ENCODE data around the gene SLC16A4.
A peak's percentile ranks its signal among the peaks of the same experiment; 100 is the strongest.

Gene SLC16A4

DNA sequence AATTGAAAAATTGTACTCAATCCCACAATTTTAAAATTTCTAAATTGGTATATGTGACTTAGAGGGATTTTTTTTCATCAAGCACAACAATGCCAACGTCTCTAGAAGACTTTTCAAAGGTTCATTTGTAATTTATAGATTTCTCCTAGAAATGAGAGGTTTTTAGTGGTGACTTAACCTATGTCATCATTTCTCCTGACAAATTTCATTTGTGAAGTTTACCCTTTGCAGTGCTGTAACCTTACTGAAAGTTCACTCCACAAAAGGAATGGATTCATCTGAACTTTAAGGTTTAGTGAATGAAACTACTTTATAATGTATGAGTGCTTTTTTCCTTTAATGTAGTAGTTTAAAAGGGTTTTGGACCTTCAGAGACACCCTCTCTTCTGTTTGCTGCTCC is 35.5 kb downstream of the SLC16A4 start:
- DNase-seq, result no peak

DNA sequence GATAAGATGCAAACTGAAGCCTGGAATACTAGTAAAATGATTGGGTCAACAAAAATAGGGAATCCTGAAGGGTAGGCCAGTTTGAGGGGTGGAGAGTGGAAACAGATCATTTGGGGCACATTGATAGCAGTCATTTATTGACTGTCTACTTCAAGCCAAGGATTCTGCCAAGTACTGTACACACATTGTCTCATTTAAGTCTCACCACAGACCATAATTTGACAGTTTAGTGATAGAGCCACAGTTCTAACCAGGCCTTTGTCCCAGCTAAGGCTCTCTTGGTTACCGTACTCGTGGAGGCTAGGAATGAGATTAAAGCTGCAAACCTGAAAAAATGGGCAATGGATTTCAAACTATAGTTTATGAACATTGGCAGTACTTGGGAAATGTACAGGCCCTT is 40.5 kb downstream of the SLC16A4 start:
- DNase-seq, result no peak

DNA sequence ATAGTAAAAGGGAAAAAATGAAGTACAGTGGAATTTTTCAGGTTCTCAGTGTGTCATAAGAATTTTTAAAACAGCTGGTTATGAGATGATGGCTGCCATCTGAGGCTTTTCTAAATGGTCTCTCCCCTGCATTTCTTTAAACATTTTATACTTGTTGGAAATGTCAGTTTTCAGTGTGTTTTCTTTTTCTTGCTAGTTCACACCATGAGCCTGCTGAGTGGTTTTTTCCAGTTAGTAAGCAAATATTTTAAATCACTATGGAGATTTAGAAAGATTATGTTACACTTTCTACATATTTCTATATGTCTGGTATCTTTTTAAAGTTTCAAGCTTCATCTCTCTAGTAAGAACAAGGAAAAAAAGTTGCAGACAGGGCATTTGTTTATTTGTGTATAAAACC is 42.1 kb downstream of the SLC16A4 start:
- no peak for DNase-seq

DNA sequence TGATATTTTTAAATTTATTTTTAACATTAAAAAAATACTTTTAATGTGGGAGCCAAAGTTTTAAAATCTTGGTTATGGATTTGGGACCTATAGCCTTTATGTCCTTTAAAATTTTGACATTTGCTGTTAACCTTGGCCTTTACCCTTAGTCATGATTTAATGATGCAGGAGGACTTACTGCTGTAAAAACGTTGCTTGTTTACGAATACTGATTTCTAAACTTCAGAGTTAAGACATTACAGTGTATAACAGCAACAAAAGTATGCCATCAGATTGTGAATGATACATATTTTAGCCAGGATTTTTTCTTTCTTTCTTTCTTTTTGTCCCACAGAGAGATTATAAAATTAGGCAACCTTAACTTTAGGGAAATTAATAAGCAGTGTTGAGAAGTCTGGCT is 42.8 kb downstream of the SLC16A4 start:
- no peak for DNase-seq

DNA sequence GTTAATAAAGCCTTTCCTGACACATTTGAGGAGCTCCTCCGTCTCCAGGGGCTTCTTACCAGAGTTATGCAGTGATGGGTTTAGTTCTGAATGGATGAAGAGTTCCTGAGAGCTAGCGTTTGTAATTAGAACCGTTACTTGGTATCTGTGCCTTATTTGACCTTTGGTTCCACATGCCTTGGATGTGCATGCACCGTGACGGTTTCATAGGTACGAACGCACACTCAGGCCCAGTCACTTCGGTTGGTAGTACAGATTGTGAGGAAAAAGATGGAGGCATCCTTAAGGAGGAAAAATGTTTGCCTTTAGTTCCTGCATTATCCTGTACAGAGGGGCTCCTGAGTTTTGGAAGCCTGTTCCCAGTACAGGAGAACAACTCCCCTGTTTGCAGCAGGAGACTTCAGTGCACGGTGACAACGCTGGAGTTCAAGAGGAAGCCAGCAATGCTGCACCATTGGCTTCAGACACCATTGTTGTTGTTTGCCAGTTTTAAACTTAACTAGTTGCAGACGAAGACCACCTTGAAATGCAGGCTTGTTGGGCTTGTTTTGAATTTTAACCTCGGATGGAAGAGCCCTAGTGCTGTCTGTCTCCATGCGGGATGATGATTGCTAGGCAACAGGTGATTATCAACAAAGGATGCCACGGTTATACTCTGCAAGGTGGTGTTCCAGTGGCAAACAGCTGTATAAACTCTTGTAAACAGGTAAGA is 43.5 kb downstream of the SLC16A4 start:
- DNase-seq, result peak; percentile 52

DNA sequence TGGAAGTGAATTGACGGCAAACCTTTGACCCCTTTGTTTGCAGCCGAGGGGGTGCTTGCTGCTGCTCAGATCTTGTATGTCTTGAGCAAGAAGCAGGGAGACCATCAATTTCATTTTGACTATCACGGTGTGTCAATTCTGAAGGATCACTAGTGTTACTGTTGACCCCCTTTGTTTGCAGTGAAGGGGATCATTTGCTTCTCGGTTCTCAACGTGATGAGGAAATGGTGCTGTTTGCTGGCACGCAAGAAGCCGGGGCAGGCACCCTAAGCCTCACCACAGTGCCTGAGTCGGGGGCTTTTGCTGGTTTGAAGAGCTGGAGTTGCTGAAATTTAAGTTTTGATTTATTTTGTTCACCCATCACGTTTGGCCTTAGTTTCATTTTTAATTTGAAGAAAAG is 44.1 kb downstream of the SLC16A4 start:
- DNase-seq, result no peak

DNA sequence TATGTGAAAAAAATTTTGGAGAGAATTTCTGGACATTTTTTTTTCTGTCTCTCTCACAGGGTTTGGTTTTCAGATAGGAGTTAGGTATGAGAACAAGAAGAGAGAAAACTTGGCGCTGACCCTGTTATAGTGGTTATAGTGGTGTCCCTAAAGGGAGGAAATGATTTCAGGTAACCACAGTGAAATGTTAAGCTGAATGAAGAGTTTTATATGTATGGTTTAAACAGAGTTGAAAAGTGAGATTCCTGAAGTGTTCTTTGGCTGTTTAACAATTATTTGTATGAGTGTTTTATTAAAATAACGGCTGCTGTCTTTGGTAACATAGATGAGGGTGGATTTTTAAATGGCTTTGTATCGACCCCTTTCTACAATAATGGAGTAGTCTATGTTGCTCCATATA is 45.3 kb downstream of the SLC16A4 start:
- no peak for DNase-seq

DNA sequence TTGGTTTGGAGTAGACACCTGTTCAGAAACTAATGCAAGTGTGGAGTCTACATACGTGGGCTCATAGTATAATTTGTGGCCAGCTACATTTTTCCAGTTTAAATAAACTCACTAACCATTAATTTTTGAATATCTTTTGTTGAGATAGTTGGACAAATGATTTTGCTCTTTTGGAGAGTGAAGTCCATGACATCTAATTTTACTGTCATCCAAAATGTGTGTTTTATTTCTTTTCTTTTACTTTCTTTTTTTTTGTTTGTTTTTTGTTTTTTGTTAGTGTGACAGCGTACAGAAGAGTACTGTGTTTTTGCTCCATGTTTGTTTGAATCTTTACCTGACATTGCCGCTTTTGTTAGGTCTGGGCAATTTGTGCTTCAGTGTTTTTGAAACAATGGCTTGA is 46.7 kb downstream of the SLC16A4 start:
- DNase-seq, result no peak

DNA sequence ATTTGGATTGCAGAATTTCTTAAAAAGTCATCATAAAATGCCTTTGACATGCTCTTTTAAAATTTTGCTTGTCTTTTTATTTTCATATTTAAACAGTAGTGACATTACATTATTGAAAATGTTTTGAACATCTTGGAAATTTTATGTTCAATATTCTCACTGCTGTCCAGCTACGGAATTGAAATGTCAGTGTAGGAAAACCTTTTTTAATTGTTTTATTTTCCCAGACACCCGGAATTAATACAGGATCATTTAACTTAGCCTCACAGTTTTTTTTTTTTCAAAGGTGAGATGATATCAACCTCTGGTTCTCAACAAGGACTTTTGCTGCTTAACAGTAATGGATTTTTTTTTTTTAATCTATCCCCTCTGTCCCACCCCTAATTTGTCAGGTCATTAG is 47.6 kb downstream of the SLC16A4 start:
- no peak for DNase-seq

DNA sequence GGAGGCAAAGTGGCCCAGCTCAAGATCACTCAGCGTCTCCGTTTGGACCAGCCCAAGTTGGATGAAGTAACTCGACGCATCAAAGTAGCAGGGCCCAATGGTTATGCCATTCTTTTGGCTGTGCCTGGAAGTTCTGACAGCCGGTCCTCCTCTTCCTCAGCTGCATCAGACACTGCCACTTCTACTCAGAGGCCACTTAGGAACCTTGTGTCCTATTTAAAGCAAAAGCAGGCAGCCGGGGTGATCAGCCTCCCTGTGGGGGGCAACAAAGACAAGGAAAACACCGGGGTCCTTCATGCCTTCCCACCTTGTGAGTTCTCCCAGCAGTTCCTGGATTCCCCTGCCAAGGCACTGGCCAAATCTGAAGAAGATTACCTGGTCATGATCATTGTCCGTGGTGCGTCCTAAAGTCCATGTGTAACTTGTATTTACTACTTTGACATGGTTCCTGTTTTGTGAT is 48.9 kb downstream of the SLC16A4 start:
- no peak for DNase-seq

DNA sequence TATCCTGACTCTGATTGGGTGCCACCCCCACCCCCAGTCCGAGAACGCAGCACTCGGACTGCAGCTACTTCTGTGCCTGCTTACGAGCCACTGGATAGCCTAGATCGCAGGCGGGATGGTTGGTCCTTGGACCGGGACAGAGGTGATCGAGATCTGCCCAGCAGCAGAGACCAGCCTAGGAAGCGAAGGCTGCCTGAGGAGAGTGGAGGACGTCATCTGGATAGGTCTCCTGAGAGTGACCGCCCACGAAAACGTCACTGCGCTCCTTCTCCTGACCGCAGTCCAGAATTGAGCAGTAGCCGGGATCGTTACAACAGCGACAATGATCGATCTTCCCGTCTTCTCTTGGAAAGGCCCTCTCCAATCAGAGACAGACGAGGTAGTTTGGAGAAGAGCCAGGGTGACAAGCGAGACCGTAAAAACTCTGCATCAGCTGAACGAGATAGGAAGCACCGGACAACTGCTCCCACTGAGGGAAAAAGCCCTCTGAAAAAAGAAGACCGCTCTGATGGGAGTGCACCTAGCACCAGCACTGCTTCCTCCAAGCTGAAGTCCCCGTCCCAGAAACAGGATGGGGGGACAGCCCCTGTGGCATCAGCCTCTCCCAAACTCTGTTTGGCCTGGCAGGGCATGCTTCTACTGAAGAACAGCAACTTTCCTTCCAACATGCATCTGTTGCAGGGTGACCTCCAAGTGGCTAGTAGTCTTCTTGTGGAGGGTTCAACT is 49.5 kb downstream of the SLC16A4 start:
- no peak for DNase-seq

DNA sequence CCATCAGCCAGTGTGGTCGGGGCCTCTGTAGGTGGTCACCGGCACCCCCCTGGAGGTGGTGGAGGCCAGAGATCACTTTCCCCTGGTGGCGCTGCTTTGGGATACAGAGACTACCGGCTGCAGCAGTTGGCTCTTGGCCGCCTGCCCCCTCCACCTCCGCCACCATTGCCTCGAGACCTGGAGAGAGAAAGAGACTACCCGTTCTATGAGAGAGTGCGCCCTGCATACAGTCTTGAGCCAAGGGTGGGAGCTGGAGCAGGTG is 50.7 kb downstream of the SLC16A4 start:
- DNase-seq, result peak; percentile 67

DNA sequence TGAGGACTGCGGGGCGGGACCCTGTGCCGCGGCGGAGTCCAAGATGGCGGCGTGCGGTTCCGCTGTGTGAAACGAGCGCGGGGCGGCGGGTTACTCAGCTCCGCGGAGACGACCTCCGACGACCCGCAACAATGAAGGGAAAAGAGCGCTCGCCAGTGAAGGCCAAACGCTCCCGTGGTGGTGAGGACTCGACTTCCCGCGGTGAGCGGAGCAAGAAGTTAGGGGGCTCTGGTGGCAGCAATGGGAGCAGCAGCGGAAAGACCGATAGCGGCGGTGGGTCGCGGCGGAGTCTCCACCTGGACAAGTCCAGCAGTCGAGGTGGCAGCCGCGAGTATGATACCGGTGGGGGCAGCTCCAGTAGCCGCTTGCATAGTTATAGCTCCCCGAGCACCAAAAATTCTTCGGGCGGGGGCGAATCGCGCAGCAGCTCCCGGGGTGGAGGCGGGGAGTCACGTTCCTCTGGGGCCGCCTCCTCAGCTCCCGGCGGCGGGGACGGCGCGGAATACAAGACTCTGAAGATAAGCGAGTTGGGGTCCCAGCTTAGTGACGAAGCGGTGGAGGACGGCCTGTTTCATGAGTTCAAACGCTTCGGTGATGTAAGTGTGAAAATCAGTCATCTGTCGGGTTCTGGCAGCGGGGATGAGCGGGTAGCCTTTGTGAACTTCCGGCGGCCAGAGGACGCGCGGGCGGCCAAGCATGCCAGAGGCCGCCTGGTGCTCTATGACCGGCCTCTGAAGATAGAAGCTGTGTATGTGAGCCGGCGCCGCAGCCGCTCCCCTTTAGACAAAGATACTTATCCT is 51.2 kb downstream of the SLC16A4 start:
- DNase-seq, result peak; percentile 80

DNA sequence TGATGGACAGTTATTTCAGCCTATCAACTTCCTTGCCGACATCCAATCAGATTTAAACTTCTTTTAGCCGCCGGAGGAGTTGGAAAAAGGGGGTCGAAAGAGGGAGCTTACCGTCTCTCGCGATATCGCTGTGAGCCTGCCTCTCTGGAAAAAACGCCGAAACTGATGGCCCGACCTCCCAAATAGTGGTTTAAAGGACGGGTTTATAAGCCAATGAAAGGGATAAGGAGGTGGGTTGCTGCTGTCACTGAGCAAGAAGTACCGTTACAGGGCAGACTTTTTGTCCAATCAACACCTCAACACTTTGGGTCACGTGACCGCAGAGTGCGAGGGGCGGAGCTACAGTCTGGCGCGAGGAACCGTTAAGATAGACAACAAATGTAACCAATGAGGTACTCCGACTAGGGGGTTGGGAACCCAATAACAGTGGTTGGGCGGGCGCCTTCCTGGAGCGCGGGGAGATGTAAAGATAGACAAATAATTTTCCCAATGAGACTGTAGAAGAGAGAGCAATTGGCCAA is 51.9 kb downstream of the SLC16A4 start, which contains the start of gene RBM15:
RBM15 (plus strand) TSS at position 492 of the 521 bp plus-strand sequence; CDS start at position 521, 29 bp downstream.
- peak; percentile 100 for DNase-seq

DNA sequence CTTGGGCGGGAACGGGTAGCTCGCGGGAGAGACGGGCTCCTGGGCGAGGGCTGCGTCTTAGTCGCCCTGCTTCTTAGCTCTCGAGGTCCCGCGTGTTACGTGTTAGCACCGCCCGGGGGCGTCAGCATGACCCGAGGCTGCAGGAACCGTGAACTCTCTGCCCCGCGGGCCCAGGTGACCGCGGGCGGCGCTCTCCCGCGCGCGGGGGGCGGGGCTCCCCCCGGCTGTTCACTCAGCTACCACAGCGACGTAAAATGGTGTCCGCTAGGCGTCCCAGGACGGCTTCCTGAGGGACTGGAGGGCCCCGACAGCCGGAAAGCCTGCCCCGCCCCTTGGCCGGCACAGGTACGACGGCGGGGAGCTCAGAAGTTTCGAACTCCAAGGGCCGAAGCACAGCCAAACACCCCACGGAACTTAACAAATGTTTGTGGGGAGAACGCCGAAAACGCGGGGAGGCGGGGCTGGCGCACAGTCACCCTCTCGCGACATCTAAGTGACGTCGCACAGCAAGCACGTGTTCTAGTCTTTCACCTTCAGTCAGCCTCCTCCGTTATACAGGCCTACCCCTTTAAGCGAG is 52.4 kb downstream of the SLC16A4 start:
- DNase-seq, result peak; percentile 98

DNA sequence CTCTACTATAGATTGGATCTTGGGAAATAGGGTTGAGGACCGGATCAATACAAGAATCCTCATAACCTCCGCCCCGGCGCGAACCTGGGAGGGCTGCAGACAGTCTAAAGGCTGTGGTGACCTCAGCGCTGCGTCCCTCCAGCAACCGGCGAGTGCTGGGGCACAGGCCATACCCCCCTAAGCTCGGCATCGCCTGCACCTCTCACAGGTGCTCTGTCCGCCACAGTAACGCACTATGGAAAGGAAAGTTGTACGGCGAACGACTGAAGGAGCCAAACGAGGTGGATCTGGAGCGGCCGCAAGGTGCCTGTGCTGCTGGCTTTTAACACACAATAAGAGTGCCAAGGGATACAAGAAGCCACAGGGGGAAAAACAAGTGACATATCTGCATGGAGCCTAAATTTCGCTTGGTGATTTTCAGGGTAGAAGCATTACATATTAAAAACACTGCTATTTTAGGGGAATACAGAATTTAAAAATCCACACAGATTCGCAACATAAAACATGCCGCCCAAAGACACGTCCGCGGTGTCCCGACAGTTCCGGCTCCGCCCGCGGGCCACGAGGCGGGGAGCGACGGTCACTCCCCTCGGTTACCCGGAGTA is 53.0 kb downstream of the SLC16A4 start:
- DNase-seq, result peak; percentile 85

DNA sequence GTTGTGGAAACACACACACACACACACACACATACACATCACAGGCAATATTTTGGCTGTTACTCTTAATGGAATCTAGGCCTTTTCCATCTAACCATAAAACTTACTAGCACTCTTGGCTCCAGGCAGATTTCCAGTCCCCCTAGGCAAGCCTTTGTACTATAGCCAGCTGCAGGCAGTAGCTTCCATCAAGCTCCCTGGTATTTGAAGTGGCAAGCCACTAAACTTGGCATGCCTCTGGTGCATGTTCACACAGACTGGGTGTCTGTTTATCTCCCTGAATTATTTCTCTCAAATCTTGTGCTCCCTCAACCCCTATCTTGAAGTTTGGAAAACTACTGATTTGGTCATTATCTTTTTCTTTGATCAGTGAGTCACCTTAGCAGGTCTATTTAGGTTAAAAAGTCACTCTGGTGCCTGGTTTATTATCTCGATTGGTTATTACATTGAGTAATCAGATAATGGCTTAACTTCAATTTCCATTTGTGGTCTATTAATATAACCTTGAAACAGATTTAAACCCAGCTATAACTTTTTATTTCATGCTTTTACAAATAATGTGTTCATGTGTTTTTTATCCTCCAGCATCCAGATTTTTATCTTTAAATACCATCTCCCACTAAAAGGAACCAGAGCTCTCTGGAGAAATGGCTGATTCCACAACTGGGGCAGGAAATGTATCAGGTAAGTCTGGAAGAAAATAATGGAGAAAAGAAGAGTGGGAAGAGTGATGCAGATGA is 54.4 kb downstream of the SLC16A4 start:
- peak; percentile 53 for DNase-seq

DNA sequence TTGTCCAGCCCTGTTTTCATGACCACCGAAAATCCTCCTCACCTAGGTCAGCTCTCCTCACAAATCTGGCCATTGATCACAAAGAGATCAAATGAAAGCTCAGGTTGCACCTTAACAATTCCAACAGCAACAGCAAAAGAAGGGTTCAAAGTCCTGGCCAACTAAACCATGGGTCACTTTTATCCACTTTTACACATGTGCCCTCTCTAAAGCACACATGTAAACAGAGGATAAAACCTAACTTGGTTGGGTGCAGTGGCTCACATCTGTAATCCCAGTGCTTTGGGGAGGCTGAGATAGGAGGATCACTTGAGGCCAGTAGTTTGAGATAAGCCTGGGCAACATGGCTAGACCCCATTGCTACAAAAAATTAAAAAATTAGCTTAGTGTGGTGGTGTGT is 55.6 kb downstream of the SLC16A4 start:
- DNase-seq, result no peak

DNA sequence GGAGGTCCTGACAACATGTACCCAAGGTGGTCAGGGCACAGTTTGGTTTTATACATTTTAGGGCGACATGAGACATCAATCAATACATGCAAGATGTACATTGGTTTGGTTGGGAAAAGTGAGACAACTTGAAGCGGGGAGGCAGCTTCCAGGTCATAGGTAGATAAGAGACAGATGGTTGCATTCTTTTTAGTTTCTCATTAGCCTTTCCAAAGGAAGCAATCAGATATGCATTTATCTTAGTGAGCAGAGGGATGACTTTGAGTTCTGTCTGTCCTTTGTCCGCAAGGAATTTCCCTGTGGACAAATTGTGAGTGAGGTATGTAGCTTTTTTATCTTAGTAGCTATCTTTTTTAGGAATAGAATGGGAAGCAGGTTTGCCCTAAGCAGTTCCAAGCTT is 62.1 kb downstream of the SLC16A4 start:
- no peak for DNase-seq

DNA sequence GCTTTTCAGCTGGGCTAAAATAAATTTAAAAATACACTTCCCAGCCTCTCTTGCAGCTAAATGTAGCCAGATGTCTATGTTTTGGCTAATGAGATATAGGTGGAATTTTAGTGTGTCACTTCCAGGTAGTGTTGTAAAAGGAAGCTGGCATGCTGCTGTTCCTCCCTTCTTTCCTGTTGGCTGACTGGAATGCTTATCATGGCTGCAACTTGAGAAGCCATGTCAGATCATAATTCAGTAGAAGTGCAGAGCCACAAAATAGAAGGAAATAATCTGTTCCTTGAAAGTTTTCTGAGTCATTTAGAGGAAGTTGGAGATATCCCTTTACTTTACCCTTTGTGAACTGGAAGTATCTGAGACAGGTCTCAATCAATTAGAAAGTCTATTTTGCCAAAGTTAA is 62.6 kb downstream of the SLC16A4 start:
- DNase-seq, result peak; percentile 29

DNA sequence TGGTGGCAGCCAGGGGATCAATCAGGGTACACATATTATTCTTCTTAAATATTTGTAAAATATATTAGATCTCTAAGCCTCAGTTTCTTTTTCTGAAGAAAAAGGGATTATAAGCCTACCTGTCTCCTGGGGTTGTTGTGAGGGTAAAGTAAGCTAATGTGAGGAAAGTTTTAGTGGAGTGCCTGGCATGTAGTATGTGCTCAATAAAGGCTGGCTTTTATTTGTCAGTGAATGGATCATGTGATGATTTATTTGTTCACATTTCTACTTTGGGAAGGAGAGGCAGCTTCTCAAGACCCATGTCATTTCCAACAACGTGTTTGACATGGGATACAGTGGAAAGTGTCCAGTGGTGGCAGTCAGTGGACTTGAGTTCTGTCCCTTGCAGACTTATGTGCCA is 64.0 kb downstream of the SLC16A4 start:
- DNase-seq, result no peak

DNA sequence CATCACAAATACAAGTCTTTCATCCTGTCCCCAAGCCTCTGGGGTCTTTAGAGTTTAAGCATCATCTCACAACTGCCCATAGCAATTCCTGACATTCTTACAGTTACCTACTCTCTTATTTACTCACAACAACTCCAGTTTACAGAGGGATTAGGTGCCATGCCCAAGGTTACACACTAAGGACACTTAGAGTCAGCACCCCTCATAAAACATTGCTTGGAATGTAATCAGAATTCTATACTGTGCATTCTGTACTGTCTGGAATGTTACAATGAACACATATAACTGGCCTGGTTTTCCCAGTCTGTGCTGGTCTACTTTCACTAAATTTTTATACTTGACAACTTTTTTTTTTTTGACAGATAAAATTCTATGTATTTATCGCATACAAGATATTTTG is 66.2 kb downstream of the SLC16A4 start:
- DNase-seq, result no peak

Data from DMS53 (cell line).